SU-DHL-6 (cell line): Measurements from ENCODE around the gene FAM229A.

Experiments used
- CTCF ChIP-seq: fragments of 200-600 bp; sonication (generic); IDR thresholded peaks from one replicate; pipeline ENCODE4 v1.5.1; 2017; ENCODE audit warnings: antibody characterized with exemption, mild to moderate bottlenecking, low read length, moderate library complexity; ENCODE audit not compliant: insufficient read depth, poor library complexity, severe bottlenecking
- EZH2phosphoT487 ChIP-seq: fragments of 200-600 bp; sonication (generic), shearing (Covaris generic); conservative IDR thresholded peaks from 2 replicates; pipeline ENCODE4 v1.6.1; 2018; ENCODE audit warnings: mild to moderate bottlenecking, antibody characterized with exemption, low read length, moderate library complexity, mixed read lengths

GRCh38 chr1:32327204-32327603, 35.1 kb downstream of the FAM229A start:
- TF ChIP-seq CTCF = no peak
- no peak for TF ChIP-seq EZH2phosphoT487
